Measurements from ENCODE around the gene HEPHL1.

GRCh38 chr11:94090401-94090800 lies 69.2 kb downstream of the HEPHL1 start:
- TF ChIP-seq CTCF (IDR thresholded peaks at IDR 0.05; ENCODE audit: low read depth, low read length) (no peak), MYC (IDR thresholded peaks at IDR 0.05; ENCODE audit: low read depth, low read length) (no peak)

Data from NB4 (cell line).